H1 (cell line): ENCODE results near the gene RNF208. TPM values are rescaled to one million over a fixed set of nuclear protein-coding genes. Genes with fewer than 3 reads are reported as not detected.

Experiments
- EP300 ChIP-seq, 2 experiments: IDR thresholded peaks; 1 replicate in 1 of 2; 2 replicates in 1 of 2; pipeline ENCODE4 v1.6.1; 2011 to 2012; ENCODE audit warnings: low read depth in 2 of 2, low read length in 2 of 2, mild to moderate bottlenecking in 2 of 2, borderline replicate concordance in 1 of 2, inconsistent platforms in 1 of 2, moderate library complexity in 1 of 2
- GTF2F1 ChIP-seq: IDR thresholded peaks from 2 replicates; pipeline ENCODE4 v1.6.1; 2012; ENCODE audit warnings: low read depth, low read length, improper control_type of control experiment, borderline replicate concordance
- HDAC2 ChIP-seq, 2 experiments: fragments of 300-600 bp in 1 of 2; sonication (generic) in 1 of 2; IDR thresholded peaks; 2 replicates each; pipeline ENCODE4 v1.6.1; 2011 to 2012; ENCODE audit warnings: low read depth in 2 of 2, low read length in 2 of 2, mild to moderate bottlenecking in 2 of 2, moderate library complexity in 2 of 2, borderline replicate concordance in 1 of 2, inconsistent platforms in 1 of 2
- KDM1A ChIP-seq: fragments of 200-600, 300-600 bp; sonication (generic); IDR thresholded peaks from 2 replicates; pipeline ENCODE4 v1.7.1; 2016; ENCODE audit warnings: mild to moderate bottlenecking, low read length, borderline replicate concordance
- KDM4A ChIP-seq: IDR thresholded peaks from one replicate; pipeline ENCODE4 v1.7.1; 2012; ENCODE audit warnings: low read depth, mild to moderate bottlenecking, moderate library complexity, low read length, inconsistent platforms; ENCODE audit not compliant: severe bottlenecking
- RAD21 ChIP-seq, 2 experiments: IDR thresholded peaks in 1 of 2; conservative IDR thresholded peaks in 1 of 2; 2 replicates each; pipeline ENCODE4 v1.6.1; 2011; ENCODE audit warnings: low read depth in 2 of 2, low read length in 2 of 2, improper control_type of control experiment in 1 of 2, inconsistent platforms in 1 of 2, mild to moderate bottlenecking in 1 of 2, moderate library complexity in 1 of 2
- SAP30 ChIP-seq: fragments of 300-600 bp; sonication (generic); IDR thresholded peaks from 2 replicates; pipeline ENCODE4 v1.7.1; 2012; ENCODE audit warnings: low read length, moderate library complexity, mild to moderate bottlenecking, inconsistent platforms; ENCODE audit not compliant: insufficient read depth, insufficient replicate concordance
- polyA plus RNA-seq, 7 experiments: library from polyadenylated mRNA; depleted of rRNA in 3 of 7; stranded (reverse) in 5 of 7; unstranded in 2 of 7; fragments of >200 nt in 5 of 7; fragments of 200-250 nt in 2 of 7; gene quantifications; 1 replicate in 5 of 7; 2 replicates in 1 of 7; 4 replicates in 1 of 7; pipeline versions ENCODE4 v1.2.1 to v1.2.3, GENCODE V29; 2011 to 2013; ENCODE audit warnings: missing spikeins in 2 of 7, mixed read lengths in 2 of 7
- total RNA-seq: library from RNA; stranded (reverse); fragmentation: NEBNext Ultra II Directional; extraction: Animal tissue kit (Norgen Biotek cat#: 25700); gene quantifications from 2 replicates; pipeline ENCODE4 v1.2.1, GENCODE V29; 2021
- TF ChIP-seq, protein P1 (sequence below): fragments of 300-600 bp; sonication (generic); IDR thresholded peaks from 2 replicates; pipeline ENCODE4 v1.7.1; 2012; ENCODE audit warnings: low read length, moderate library complexity, mild to moderate bottlenecking, inconsistent platforms; ENCODE audit not compliant: insufficient replicate concordance

Gene RNF208
- total and polyA plus RNA-seq, 2 of the 8 experiments (the other 6 are each of a cell fraction or from before 2014, with no cell fraction given): 2.7 to 7.7 TPM

DNA sequence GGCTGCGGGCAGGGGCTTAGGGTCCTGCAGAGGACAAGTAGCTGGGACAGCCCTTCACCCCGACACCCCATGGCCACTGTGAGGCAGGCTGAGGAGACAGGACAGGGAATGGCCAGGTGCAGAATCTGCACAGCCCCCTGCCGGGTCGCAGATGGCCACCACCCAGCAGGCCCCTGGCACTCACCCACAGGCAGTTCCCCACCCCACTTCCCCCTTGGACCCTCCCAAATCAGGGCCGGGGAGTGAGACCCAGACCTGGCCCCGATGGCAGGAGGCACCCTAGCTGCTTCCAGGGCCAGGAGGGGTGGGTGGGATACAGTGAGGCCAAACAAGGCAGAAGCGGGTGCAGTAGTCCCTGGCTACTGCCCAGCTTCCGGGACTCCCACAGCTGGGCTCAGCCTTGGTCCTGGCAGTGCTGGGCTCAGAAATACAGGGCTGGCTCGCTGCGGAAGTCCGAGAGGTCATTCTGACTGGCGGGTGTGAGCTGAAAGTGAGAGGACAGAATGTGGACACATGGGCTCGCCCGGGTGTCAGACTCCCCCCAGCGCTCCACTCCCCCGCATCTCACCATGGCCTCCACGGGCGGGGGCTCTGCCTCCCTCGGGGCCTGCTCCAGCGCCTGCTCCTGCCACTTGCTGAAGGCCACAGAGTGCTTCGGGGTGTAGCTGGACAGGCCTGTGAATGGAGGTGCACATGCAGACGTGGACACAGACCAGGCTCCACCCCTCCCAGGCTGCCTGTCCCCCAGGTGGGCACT is 30.2 kb downstream of the RNF208 start (continued):
- TF ChIP-seq KDM4A (no peak), HDAC2 (IDR thresholded peaks at IDR 0.05; ENCODE audit: borderline replicate concordance in 1 of 2, low read depth in 2 of 2, low read length in 2 of 2) (no peak), EP300 (IDR thresholded peaks at IDR 0.05; ENCODE audit: borderline replicate concordance in 1 of 2, low read depth in 2 of 2, low read length in 2 of 2) (no peak), RAD21 (IDR thresholded peaks at IDR 0.05 in 1 of 2, conservative IDR thresholded peaks at IDR 0.05 in 1 of 2; ENCODE audit: low read depth in 2 of 2, low read length in 2 of 2) (no peak), KDM1A (no peak), SAP30 (no peak), GTF2F1 (no peak)
- TF ChIP-seq, protein P1, sequence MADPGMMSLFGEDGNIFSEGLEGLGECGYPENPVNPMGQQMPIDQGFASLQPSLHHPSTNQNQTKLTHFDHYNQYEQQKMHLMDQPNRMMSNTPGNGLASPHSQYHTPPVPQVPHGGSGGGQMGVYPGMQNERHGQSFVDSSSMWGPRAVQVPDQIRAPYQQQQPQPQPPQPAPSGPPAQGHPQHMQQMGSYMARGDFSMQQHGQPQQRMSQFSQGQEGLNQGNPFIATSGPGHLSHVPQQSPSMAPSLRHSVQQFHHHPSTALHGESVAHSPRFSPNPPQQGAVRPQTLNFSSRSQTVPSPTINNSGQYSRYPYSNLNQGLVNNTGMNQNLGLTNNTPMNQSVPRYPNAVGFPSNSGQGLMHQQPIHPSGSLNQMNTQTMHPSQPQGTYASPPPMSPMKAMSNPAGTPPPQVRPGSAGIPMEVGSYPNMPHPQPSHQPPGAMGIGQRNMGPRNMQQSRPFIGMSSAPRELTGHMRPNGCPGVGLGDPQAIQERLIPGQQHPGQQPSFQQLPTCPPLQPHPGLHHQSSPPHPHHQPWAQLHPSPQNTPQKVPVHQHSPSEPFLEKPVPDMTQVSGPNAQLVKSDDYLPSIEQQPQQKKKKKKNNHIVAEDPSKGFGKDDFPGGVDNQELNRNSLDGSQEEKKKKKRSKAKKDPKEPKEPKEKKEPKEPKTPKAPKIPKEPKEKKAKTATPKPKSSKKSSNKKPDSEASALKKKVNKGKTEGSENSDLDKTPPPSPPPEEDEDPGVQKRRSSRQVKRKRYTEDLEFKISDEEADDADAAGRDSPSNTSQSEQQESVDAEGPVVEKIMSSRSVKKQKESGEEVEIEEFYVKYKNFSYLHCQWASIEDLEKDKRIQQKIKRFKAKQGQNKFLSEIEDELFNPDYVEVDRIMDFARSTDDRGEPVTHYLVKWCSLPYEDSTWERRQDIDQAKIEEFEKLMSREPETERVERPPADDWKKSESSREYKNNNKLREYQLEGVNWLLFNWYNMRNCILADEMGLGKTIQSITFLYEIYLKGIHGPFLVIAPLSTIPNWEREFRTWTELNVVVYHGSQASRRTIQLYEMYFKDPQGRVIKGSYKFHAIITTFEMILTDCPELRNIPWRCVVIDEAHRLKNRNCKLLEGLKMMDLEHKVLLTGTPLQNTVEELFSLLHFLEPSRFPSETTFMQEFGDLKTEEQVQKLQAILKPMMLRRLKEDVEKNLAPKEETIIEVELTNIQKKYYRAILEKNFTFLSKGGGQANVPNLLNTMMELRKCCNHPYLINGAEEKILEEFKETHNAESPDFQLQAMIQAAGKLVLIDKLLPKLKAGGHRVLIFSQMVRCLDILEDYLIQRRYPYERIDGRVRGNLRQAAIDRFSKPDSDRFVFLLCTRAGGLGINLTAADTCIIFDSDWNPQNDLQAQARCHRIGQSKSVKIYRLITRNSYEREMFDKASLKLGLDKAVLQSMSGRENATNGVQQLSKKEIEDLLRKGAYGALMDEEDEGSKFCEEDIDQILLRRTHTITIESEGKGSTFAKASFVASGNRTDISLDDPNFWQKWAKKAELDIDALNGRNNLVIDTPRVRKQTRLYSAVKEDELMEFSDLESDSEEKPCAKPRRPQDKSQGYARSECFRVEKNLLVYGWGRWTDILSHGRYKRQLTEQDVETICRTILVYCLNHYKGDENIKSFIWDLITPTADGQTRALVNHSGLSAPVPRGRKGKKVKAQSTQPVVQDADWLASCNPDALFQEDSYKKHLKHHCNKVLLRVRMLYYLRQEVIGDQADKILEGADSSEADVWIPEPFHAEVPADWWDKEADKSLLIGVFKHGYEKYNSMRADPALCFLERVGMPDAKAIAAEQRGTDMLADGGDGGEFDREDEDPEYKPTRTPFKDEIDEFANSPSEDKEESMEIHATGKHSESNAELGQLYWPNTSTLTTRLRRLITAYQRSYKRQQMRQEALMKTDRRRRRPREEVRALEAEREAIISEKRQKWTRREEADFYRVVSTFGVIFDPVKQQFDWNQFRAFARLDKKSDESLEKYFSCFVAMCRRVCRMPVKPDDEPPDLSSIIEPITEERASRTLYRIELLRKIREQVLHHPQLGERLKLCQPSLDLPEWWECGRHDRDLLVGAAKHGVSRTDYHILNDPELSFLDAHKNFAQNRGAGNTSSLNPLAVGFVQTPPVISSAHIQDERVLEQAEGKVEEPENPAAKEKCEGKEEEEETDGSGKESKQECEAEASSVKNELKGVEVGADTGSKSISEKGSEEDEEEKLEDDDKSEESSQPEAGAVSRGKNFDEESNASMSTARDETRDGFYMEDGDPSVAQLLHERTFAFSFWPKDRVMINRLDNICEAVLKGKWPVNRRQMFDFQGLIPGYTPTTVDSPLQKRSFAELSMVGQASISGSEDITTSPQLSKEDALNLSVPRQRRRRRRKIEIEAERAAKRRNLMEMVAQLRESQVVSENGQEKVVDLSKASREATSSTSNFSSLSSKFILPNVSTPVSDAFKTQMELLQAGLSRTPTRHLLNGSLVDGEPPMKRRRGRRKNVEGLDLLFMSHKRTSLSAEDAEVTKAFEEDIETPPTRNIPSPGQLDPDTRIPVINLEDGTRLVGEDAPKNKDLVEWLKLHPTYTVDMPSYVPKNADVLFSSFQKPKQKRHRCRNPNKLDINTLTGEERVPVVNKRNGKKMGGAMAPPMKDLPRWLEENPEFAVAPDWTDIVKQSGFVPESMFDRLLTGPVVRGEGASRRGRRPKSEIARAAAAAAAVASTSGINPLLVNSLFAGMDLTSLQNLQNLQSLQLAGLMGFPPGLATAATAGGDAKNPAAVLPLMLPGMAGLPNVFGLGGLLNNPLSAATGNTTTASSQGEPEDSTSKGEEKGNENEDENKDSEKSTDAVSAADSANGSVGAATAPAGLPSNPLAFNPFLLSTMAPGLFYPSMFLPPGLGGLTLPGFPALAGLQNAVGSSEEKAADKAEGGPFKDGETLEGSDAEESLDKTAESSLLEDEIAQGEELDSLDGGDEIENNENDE: no peak
